Activated CD8-positive, alpha-beta memory T cell treated with anti-CD3 and anti-CD28 coated beads for 4 hours (primary cell): ENCODE data around the gene RIMBP2.

Source experiments
- DNase-seq, 2 donors: peaks; one replicate each; pipeline ENCODE4 v3.0.0-alpha.2; 2020; ENCODE audit warnings: low read depth in 2 of 2

The RIMBP2 gene

GRCh38 chr12:130463818-130464670 is 252.1 kb downstream of the RIMBP2 start:
- no peak for DNase-seq

DNA sequence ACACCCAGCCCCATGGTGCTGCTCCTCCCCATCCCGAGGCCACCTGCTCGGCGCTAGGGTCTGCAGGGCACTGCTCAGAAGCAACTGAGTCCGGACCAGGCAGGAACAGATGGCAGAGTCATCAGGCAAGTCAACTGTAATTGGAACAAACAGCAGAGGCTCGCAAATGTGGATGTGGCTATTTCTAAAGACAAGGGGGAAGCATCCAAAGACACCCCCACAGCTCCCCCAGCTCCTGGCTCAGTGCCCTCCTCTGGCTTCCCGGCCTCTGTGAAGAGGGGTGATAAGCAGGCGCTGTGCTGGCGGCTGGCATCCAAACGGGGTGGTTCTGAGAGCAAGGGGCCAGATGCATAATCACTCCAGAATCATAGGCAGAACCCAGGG is 252.8 kb downstream of the RIMBP2 start:
- DNase-seq, result no peak

DNA sequence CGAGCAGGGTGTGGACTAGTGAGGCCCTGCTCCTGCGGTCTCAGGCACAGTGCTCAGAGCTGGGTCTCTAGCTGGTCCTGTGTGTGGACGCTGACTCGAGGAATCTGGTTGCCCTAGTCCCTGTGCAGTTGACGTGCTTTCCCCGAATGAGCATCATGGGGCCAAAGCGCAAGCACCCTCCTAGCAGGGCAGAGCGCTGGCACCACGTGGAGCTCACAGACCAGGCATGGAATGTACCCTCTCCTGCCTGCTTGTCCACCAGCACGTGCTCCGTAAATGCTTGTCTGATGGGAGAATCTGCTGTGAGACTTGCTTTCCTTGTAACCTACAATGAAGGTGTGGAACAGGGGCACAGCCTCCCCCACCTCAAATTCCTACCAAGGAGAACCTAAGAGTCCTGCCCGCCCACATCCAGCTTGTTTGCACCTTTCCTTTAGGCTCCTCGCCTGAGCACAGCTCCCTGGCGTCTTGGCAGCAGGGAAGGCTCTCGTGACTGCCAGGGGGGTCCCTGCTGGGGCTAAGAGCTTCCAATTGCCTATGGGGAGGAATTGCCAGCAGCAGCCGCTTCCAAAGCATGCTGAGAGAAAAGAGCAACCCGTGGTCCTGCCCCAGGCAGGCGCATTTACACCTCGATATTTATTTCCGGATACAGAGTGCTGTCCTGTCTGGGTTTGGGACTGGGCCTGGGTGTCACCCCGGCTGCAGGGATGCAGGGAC is 253.4 kb downstream of the RIMBP2 start:
- DNase-seq, result no peak

- DNase-seq, result no peak
Measured at GRCh38 chr12:130461839-130462557, 254.1 kb downstream of the RIMBP2 start.

DNA sequence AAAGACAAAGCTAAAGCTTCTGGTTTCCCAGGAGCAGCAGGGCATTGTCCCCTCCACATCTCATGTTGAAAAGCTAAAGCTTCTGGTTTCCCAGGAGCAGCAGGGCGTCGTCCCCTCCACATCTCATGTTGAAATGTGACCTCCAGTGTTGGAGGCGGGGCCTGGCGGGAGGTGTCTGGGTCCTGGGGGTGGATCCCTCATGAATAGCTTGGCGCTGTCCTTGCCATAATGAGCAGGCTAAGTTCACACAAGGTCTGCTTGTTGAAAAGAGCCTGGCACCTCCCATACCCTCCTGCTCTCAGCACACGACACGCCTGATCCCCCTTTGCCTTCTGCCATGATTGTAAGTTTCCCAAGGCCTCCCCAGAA is 254.7 kb downstream of the RIMBP2 start:
- no peak for DNase-seq

- no peak for DNase-seq
Measured at GRCh38 chr12:130460611-130461446, 255.3 kb downstream of the RIMBP2 start.

DNA sequence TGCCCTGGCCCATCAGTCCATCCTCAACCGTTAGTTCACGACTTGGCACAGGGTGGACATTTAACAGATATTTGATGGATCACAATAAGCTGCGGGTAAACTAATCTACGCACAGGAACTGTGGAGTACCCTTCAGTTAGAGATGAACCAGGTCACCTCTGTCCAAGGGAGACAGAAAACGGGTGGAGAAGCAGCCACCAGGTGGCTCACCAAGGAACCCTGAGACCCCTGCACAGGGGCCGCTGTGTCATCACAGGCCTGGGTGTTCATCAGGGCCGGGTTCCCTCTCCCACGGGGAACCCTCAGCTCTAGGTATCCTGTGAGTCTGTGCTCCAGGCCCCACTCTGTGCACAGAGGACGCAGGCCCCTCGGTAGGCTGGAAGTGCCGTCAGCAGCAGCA is 256.2 kb downstream of the RIMBP2 start:
- no peak for DNase-seq

DNA sequence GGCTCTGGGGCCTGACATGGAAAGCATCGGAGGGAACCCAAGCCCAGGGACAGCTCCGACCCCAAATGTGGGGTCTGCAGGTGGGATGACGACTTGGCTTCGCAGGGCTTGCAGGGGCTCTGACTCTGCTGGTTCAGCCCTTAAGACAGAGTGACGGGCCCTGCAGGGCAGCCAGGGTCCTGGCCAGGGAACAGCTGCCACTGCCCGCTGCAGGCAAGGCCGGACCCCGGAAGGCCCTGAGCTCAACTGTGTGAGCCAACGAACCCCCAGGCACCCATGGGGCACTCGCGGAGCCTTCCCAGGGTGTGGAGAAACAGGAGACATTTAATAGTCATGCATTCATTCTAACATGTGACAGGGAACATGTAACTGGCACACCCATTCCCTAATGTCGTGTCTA is 257.8 kb downstream of the RIMBP2 start:
- DNase-seq, result no peak

DNA sequence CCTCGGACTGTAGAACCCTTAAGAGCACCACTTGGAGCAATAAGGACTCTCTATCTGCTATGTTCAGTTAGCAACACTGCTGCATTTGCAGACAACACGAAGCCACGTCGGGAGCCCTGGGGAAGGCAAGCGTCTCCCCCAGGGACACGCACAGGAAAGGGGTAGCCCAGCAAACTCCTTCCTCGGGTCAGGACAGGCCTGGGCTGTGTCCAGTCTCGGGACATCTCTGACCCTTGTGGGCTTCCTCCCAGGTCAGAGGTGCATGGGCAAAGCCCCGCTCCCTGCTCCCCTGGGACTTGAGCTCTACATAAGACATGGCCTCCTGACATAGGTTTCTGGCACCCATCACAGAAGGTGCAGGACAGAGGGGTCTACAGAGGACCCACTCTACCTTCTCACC is 258.9 kb downstream of the RIMBP2 start:
- DNase-seq, result no peak

- no peak for DNase-seq
Measured at GRCh38 chr12:130456375-130457199, 259.5 kb downstream of the RIMBP2 start.

DNA sequence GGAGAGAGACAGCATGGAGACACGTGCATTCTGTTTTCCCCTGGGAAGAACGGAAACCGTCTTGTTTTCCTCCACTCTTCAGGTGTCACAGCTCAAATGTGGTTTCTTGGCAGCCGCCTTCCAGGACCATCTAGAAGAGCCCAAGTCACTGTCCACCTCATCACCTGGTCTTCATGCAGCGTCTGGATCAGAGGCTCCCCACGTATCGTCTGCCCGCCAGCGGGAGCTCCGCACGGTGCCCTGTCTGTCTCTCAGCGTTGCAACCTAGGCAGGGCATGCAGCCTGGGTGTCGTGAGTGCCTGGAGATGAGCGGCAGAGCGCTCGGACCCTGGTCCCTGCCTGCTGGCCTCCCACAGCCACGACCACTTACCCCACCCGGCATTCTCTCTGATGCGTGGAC is 260.9 kb downstream of the RIMBP2 start:
- DNase-seq, result no peak

GRCh38 chr12:130454296-130454695 is 261.8 kb downstream of the RIMBP2 start:
- DNase-seq, result no peak

- no peak for DNase-seq
Measured at GRCh38 chr12:130452546-130452945, 263.6 kb downstream of the RIMBP2 start.

- no peak for DNase-seq
Measured at GRCh38 chr12:130451001-130451930, 264.8 kb downstream of the RIMBP2 start.

GRCh38 chr12:130449291-130449690 is 266.8 kb downstream of the RIMBP2 start:
- DNase-seq, result no peak

GRCh38 chr12:130448044-130448821 is 267.9 kb downstream of the RIMBP2 start:
- no peak for DNase-seq

DNA sequence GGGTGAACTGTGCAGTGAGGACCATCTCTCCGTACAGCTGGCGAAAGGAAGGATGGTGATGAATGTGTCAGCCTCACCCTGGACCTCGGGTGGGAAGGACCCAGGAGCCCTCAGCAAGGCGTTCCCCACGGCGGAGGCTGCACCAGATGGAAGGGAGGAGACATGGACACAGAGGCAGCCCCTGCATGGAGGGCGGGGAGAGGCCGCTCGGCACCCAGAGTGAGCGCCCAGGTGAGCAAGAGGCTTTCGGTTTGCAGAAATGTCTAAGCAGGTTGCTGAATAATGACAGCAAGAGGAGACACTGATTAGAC is 268.5 kb downstream of the RIMBP2 start:
- no peak for DNase-seq

GRCh38 chr12:130446846-130447654 is 269.0 kb downstream of the RIMBP2 start:
- DNase-seq, result no peak
